Peyer's patch (tissue), 4 donors: ENCODE data around the gene MYO1H.

ENCODE experiments used
- POLR2A ChIP-seq, 2 donors: fragments of 450-650 bp; IDR thresholded peaks; one replicate each; pipeline ENCODE4 v1.5.1; 2017; ENCODE audit warnings: antibody characterized with exemption in 2 of 2, mild to moderate bottlenecking in 2 of 2, moderate library complexity in 2 of 2
- TF ChIP-seq, protein P1 (sequence below), 6 experiments: fragments of 450-650 bp in 4 of 6; fragments of 200-600 bp in 2 of 6; sonication (generic) in 1 of 6; IDR thresholded peaks; one replicate each; pipeline ENCODE4 v1.5.1; 2017 to 2019; ENCODE audit warnings: antibody characterized with exemption in 6 of 6, mild to moderate bottlenecking in 3 of 6, moderate library complexity in 1 of 6

DNA sequence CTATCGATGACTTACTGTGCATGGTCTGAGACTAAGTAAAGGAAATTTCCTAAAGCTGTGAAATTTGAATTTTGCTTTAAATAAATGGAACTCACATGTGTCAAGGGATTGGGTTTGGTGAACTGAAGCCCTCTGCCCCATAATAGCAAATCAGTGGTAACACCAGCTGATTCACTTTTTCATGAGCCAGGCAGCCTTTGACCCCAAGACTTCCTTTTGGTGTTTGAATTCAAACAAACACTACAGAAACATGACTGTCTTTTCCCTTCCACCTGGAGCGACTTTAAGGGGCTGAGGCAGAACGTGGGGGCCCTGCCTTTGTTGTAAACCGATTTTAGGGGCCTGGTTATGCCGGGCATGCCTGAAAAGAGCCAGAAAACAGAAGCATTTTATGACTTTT is 100.6 kb downstream of the MYO1H start:
- TF ChIP-seq, protein P1, sequence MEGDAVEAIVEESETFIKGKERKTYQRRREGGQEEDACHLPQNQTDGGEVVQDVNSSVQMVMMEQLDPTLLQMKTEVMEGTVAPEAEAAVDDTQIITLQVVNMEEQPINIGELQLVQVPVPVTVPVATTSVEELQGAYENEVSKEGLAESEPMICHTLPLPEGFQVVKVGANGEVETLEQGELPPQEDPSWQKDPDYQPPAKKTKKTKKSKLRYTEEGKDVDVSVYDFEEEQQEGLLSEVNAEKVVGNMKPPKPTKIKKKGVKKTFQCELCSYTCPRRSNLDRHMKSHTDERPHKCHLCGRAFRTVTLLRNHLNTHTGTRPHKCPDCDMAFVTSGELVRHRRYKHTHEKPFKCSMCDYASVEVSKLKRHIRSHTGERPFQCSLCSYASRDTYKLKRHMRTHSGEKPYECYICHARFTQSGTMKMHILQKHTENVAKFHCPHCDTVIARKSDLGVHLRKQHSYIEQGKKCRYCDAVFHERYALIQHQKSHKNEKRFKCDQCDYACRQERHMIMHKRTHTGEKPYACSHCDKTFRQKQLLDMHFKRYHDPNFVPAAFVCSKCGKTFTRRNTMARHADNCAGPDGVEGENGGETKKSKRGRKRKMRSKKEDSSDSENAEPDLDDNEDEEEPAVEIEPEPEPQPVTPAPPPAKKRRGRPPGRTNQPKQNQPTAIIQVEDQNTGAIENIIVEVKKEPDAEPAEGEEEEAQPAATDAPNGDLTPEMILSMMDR (IDR thresholded peaks at IDR 0.05) = no peak
- TF ChIP-seq POLR2A (IDR thresholded peaks at IDR 0.05) = no peak
